ENCODE data around the gene INPP5A.

The INPP5A gene

GRCh38 chr10:132708936-132709335 lies 171.3 kb downstream of the INPP5A start:
- no peak overlapping the region for H3K27ac ChIP-seq
- no peak for DNase-seq (ENCODE audit: low read depth, low spot score)

- DNase-seq (ENCODE audit: low read depth, low spot score): no peak
- no peak overlapping the region for H3K27ac ChIP-seq
These were observed 171.9 kb downstream of the INPP5A start for GRCh38 chr10:132709471-132709951.

GRCh38 chr10:132710036-132710686 lies 172.6 kb downstream of the INPP5A start:
- H3K27ac ChIP-seq: no peak overlapping the region

GRCh38 chr10:132710746-132711612 lies 173.4 kb downstream of the INPP5A start:
- no peak for DNase-seq (ENCODE audit: low read depth, low spot score)
- no peak overlapping the region for H3K27ac ChIP-seq

More at GRCh38 chr10:132710036-132710686, 172.6 kb downstream of the INPP5A start:
- DNase-seq (ENCODE audit: low read depth, low spot score): no peak

GRCh38 chr10:132711613-132712121 lies 174.1 kb downstream of the INPP5A start:
- no peak for DNase-seq (ENCODE audit: low read depth, low spot score)
- H3K27ac ChIP-seq: no peak overlapping the region

- H3K27ac ChIP-seq: no peak overlapping the region
- no peak for DNase-seq (ENCODE audit: low read depth, low spot score)
These were observed 174.7 kb downstream of the INPP5A start for GRCh38 chr10:132712291-132712690.

- no peak for DNase-seq (ENCODE audit: low read depth, low spot score)
- H3K27ac ChIP-seq: no peak overlapping the region
These were observed 175.2 kb downstream of the INPP5A start for GRCh38 chr10:132712743-132713142.

GRCh38 chr10:132713421-132714095 lies 176.0 kb downstream of the INPP5A start:
- no peak overlapping the region for H3K27ac ChIP-seq
- no peak for DNase-seq (ENCODE audit: low read depth, low spot score)

GRCh38 chr10:132714096-132714985 lies 176.8 kb downstream of the INPP5A start:
- no peak for DNase-seq (ENCODE audit: low read depth, low spot score)

GRCh38 chr10:132714986-132715775 lies 177.6 kb downstream of the INPP5A start:
- no peak overlapping the region for H3K27ac ChIP-seq
- DNase-seq (ENCODE audit: low read depth, low spot score): no peak

More at GRCh38 chr10:132714096-132714985, 176.8 kb downstream of the INPP5A start:
- H3K27ac ChIP-seq: no peak overlapping the region

GRCh38 chr10:132715776-132716680 lies 178.4 kb downstream of the INPP5A start:
- no peak for DNase-seq (ENCODE audit: low read depth, low spot score)
- no peak overlapping the region for H3K27ac ChIP-seq

GRCh38 chr10:132716691-132717490 lies 179.3 kb downstream of the INPP5A start:
- no peak overlapping the region for H3K27ac ChIP-seq
- DNase-seq (ENCODE audit: low read depth, low spot score): no peak

- no peak for DNase-seq (ENCODE audit: low read depth, low spot score)
These were observed 184.1 kb downstream of the INPP5A start for GRCh38 chr10:132721725-132722124.

GRCh38 chr10:132722394-132723329 lies 185.1 kb downstream of the INPP5A start:
- no peak for DNase-seq (ENCODE audit: low read depth, low spot score)
- no peak overlapping the region for H3K27ac ChIP-seq

More at GRCh38 chr10:132721725-132722124, 184.1 kb downstream of the INPP5A start:
- H3K27ac ChIP-seq: no peak overlapping the region

GRCh38 chr10:132723330-132723970 lies 185.9 kb downstream of the INPP5A start:
- no peak for DNase-seq (ENCODE audit: low read depth, low spot score)

More at GRCh38 chr10:132723330-132723970, 185.9 kb downstream of the INPP5A start:
- H3K27ac ChIP-seq: no peak overlapping the region
